GM18507 (cell line): ENCODE measurements around the gene NRDE2.
A peak's percentile ranks its signal among the peaks of the same experiment; 100 is the strongest.

Experiments
- DNase-seq: peaks from one replicate; pipeline ENCODE4 v3.0.0; 2011; ENCODE audit warnings: low read depth; ENCODE audit not compliant: insufficient read length; ENCODE audit errors: extremely low spot score
- FAIRE-seq: peaks from 2 replicates; lab custom pipeline; 2011; peaks lifted over from hg19 to GRCh38; lab: Jason Lieb, UNC

The NRDE2 gene, protein sequence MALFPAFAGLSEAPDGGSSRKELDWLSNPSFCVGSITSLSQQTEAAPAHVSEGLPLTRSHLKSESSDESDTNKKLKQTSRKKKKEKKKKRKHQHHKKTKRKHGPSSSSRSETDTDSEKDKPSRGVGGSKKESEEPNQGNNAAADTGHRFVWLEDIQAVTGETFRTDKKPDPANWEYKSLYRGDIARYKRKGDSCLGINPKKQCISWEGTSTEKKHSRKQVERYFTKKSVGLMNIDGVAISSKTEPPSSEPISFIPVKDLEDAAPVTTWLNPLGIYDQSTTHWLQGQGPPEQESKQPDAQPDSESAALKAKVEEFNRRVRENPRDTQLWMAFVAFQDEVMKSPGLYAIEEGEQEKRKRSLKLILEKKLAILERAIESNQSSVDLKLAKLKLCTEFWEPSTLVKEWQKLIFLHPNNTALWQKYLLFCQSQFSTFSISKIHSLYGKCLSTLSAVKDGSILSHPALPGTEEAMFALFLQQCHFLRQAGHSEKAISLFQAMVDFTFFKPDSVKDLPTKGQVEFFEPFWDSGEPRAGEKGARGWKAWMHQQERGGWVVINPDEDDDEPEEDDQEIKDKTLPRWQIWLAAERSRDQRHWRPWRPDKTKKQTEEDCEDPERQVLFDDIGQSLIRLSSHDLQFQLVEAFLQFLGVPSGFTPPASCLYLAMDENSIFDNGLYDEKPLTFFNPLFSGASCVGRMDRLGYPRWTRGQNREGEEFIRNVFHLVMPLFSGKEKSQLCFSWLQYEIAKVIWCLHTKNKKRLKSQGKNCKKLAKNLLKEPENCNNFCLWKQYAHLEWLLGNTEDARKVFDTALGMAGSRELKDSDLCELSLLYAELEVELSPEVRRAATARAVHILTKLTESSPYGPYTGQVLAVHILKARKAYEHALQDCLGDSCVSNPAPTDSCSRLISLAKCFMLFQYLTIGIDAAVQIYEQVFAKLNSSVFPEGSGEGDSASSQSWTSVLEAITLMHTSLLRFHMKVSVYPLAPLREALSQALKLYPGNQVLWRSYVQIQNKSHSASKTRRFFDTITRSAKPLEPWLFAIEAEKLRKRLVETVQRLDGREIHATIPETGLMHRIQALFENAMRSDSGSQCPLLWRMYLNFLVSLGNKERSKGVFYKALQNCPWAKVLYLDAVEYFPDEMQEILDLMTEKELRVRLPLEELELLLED

DNA sequence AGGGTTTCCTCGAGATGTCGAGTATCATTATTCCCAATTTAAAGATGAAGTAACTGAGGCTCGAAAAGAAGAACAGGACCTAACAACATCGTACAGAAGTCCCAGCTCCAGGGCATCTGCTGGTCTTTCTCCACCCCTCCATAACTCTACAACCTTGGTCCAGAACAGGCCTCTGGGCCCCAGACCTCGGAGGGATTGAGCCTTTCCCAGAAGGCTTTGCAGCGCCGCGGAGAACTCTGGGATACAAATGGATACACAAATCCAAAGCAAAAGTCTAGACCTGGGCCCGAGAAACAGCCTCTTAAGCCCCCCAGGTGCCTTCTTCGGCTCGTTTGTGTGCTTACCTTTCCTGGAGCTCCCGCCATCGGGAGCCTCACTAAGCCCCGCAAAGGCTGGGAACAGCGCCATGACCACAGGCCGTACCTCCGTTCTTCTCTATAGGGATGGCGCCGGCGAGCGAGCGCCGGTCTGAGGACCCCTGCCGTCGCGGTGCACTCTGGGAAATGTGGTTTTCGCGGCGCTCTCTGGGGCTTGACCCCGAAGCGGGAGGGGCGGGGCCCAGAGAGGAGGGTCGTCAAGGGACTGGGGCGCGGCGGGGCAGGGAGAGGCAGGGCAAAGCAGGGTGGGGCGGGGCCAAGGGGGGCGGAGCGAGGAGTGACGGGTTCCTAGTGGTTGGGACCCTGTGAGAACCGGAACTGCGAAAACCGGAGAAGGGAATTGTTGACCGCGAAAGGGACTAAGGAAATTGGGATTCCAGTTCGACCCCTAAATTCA is at the start of gene NRDE2:
Gene NRDE2 (minus strand): TSS at position 445 of the 774 bp plus-strand sequence. CDS start 37 bp downstream, at position 408.
- DNase-seq: peak; percentile 87
- FAIRE-seq: peak; percentile 96

DNA sequence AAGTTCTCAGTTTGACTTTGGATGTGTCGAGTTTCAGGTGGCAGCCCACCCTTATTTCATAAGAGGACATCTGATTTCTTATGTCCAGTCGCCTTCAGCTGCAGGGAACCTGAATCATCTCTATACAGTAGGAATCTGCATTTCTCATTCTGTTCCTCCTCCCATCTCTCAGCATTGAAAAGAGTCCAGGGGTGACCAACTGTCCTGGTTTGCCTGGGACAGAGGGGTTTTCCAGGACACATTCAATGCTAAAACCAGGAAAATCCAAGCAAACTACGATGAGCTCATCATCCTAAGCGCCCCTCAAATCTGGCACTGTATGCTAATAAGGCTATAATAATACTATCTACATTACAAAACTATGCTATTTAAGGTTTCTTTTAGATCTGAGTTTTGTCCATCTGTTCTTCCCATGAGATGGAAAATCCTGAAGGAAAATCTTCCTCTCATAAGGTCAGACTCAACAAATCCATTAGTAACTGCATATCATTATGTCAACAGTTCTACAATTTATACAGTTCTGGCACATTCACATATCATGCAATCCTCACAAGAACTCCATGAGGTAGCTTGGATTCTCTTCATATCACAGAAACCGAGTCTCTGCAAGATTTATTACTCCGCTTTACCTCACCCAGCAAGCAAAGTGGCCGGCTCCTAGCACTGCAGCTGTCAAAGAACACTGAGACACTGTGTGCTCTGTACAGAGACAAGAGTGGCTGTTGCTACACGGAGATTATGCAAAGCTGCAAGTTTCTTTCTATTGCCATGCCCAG is 49.5 kb upstream of the NRDE2 start:
- FAIRE-seq (no peak), DNase-seq (no peak)

DNA sequence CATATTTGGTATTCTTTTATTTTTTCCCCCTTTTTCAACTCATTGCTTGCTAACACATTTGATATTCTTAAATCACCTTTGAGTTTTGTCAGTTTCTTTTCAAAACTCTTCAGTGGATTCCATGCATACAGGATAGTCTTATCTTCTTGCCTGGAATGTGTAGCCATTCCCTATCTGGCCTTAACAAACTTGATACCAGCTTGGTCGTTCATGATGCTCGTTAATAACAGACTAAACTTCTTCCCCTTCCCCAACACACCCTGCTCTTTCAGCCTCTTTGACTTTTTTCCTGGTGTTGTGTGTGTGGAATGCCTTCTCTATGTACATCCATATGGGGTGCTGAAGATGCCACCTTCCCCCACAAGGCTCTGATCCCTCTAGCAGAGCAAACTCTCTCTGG is 47.4 kb upstream of the NRDE2 start:
- DNase-seq: no peak
- no peak for FAIRE-seq

DNA sequence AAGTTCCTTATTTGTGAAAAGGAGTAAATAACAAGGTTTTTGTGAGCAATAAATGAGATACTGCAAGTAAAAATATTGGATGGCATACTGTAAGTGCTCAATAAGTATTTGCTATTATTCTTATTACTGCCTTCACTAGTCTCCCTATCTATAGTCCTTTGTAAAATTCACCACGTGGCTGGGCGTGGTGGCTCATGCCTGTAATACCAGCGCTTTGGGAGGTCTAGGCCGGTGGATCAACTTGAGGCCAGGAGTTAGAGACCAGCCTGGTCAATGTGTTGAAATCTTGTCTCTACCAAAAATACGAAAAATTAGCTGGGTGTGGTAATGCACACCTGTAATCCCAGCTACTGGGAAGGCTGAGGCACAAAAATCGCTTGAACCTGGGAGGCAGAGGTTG is 46.5 kb upstream of the NRDE2 start:
- DNase-seq (no peak), FAIRE-seq (no peak)

DNA sequence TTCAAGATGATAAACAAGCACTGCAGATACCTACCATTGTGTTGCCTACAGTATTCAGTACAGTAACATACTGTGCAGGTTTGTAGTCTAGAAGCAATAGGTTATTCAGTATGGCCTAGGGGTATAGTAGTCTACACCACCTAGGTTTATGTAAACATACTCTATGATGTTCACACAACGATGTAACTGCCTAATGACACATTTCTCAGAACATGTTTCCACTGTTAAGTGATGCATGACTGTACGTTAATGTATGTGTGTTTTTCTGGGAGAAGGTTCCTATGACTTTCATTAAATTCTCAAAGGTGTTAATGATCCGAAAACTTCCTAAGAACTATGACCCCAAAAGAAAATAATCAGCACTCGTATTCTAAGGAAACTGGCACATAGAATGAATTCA is 44.2 kb upstream of the NRDE2 start:
- DNase-seq (no peak), FAIRE-seq (no peak)

DNA sequence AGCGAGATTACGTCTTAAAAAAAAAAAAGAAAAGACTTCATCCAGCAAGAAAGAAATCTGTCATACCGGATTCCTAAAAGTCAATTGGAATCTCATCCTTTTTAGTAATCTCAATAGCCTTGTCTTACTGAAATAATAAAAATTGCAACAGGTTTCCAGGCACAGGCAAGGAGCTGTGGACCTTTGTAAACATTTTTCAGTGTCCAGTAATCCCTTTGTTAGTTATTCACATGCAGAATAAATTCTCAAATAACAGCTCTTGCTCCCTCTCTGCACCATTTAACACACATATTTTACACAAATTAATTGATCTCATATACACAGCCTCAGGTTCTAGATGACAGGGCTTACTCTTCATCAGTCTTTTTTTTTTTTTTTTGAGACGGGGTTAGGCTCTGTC is 43.1 kb upstream of the NRDE2 start:
- no peak for FAIRE-seq
- no peak for DNase-seq

DNA sequence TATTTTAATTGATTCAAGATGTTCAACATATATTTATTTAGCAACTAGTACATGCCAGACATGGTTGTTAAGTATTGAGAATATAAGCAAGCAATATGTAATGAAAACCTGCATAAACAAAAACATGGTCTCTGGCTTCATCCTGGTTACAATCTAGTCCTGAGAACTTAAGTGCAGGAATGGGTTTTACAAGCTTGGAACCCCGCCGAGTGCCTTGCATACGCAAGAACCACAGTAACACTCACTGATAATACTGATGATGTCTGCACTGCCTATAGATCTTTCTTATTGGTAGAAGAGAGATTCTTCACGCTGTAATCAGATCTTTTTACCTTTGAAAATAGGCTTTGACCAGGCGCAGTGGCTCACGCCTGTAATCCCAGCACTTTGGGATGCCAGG is 42.1 kb upstream of the NRDE2 start:
- no peak for DNase-seq
- no peak for FAIRE-seq

DNA sequence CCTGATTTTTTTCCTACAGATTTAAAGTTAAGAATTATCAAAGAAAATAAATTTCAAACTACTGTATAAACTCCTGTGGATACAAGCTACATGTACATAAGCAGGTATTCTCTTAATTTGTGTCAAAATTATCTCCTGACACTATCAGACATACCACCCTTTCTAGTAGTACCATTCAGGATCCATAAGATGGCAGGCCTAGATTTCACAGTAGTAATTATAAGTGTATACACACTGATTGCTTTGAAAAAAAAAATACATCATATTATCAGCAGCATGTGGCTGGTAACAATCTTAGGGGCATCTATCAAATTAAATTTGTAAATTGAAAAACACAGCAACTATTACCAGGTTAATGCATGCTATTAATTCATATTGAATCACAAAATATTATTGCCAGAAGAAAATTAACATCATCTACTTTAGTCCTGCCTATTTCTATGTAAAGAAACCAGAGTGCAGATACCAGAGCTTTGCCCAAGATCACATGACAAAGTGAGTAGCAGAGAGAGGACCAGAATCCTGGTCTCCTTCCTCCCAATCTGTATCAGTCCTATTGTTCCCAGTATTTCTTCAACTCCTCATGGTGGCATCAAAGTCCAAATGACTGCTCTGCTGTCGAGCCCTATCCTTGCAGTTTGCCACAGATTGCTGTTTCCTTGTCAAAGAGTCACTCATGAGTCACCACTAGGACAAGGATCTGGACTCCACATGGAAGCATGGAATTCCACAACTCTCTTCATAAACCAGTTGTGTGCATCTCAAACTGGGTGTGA is 37.4 kb upstream of the NRDE2 start:
- no peak for DNase-seq
- FAIRE-seq: no peak

DNA sequence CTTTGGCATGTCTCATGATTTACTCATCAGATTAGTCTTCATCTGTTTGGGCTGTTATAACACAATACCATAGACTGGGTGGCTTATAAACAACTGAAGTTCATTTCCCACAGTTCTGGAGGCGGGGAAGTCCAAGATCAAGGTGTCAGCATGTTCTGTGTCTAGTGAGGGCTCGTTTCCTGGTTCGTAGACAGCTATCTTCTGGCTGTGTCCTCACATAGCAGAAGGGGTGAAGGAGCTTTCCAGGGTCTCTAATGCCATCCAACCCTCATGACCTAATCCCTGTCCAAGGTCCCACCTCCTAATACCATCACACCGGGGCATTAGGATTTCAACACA is 30.8 kb upstream of the NRDE2 start:
- DNase-seq (no peak), FAIRE-seq (no peak)

DNA sequence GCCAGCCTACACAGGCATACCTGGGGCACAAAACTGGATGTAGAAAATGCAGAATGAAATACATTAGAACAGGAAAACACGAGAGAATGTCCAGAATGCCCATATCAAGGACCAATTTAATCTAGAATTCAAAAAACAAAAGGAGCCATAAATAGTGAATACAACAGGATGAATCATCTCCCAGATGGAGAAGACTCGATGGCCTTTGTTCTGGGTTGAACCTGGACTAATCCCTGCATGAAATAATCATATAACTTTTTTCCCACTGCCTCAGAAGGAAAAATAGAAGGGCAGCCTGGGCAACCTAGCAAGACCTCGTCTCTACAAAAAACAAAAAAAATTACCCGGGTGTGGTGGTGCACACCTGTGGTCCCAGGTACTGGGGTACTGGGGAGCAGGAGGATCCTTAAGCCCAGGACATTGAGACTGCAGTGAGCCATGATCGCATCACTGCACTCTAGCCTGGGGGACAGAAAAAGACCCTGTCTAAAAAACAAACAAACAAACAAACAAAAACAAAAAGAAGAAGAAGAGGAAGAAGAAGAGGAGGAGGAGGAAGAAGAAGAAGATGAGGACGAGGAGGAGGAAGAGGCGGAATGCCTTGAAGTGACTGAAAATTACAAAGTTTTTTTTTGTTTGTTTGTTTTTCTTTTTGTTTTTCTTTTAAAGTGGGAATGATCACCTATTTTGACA is 30.3 kb upstream of the NRDE2 start:
- FAIRE-seq (no peak), DNase-seq (no peak)

DNA sequence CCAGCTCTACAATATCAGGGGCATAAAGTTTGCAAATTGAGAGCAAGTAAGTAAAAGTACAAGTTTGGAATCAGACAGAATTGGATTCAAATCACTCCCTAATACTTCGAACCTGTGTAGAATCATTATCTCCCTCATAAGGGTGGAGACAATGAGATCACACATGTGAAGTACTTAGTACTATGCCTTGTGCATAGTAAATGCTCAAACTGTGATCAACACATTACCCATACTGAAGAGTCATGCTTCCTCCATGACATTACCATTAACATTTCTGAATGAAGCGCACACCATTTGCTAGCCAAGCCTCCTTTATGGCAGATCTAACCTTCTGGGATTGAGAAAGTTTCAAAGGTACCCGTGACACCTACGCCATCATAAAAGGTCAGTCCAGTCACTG is 26.6 kb upstream of the NRDE2 start:
- no peak for FAIRE-seq
- DNase-seq: no peak

DNA sequence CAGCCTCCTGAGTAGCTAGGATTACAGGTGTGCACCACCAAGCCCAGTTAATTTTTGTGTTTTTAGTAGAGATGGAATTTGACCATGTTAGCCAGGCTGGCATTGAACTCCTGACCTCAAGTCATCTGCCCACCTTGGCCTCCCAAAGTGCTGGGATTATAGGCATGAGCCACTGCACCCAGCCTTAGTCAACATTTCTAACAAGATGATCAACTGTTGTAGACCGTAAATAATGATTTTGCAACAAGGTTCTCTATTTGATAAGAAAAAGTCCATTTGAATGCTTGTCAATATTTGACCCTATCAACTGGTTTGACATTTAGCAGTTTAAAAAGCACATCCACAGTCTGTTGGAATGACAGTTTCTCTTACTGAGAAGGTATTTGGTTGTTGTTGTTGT is 25.2 kb upstream of the NRDE2 start:
- no peak for FAIRE-seq
- no peak for DNase-seq

DNA sequence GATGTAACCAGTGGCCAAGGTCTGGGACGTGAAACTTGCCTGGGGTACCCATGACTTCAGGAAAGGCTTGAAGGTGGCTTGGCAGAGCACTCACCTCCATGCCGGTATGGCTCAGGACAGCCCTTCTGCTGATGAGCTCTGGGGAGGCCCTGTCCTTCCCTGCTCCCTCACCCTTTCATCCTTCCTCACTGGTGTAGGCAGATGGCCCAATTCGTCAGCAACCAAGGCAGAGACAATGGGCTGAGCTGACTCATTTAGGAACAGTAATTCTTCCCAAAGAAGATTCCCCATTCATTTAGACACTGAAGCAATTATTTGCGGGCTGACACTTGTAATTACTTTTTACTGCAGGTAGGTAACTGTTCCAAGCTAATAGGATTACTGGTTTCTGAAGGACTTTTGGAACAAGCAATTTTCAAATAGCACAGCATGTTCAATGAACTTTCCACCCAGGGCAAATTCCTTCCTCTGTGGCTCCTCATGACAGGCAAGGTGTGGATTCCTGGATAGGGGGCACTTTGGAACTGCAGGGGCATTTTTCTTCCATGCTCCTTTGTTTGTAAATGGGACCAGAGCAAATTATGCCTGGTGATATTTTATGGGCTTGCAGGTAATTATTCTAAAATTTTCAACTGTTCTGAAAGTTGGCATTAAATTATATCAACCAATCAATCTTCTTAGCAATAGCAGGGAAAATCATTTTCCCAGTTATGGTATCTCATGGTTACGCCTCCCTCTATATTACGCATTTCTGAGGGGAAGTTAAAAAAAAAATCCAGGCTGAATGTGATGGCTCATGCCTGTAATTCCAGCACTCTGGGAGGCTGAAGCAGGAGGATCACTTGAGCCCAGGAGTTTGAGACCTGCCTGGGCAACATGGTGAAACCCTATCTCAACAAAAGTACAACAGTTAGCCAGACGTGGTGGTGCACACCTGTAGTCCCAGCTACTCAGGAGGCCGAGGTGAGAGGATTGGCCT is 24.1 kb upstream of the NRDE2 start:
- no peak for DNase-seq
- FAIRE-seq: no peak

DNA sequence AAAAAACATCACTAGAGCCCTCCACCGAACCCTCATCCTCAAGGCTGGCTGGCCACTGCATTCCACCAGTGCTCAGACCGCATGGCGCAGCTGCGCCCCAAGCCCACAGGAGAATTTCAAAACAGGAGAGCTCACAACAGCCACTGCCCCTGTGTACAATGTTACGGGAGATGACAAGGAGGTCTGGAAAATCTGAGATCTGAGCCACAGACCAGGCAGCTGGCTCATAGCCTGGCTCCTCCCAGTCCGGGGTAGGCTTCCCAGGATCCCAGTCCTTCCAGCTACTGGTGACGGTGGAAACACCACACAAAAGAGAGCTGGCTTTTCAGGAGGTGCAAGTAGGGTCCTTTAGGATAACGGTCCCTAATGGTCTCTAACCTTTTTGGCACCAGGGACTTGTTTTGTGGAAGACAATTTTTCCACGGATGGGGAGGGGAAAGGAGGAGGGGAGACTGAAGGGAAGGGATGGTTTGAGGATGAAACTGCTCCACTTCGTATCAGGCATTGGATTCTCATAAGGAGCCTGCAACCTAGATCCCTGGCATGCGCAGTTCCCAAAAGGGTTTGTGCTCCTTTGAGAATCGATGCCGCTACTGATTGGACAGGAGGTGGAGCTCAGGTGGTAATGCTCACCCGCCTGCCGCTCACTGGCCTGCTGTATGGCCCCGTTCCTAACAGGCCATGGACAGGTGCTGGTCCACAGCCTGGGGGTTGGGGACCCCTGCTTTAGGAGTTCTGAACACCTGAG is 23.0 kb upstream of the NRDE2 start:
- no peak for DNase-seq
- FAIRE-seq: no peak

DNA sequence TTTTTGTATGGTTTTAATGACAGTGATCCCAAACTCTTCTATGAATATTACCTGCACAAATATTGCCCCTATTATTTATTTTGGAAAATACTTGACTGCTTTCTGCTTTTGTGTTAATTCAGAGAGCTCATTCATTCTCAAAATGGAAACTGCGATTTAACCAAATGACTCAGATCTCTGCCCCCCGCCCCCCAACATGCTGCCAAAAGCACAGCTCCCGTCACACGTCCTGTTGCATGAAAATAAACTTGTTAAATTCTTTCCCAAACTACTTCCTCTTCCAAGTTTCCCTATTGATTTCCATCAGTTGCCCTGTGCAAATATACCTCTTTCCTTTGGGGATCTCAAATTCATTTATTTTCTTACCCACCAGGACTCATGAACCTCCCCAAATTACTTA is 18.0 kb upstream of the NRDE2 start:
- no peak for FAIRE-seq
- no peak for DNase-seq

DNA sequence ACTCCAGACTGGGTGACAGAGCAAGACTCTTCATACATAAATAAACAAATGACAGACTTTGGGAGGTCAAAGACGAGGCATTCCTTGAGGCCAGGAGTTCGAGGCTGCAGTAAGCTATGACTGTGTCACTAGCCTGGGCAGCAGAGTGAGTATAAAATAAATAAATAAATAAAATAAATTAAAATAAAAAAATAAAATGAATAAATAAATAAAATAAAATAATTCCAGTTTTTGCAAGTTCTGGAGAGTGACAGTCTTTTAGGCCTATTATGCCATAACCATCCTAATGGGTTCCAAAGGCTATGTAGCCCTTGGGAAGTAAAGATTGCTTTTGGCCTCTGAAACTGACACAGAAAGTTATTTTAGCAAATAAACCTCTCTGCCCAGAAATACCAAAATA is 16.5 kb upstream of the NRDE2 start:
- DNase-seq (no peak), FAIRE-seq (no peak)
